ENCODE data around the gene SEC61B.

GRCh38 chr9:99180662-99181061, 41.4 kb upstream of the SEC61B start:
- no peak for TF ChIP-seq ZNF274 (IDR thresholded peaks at IDR 0.05; ENCODE audit: low read depth, low read length)
- TF ChIP-seq ZFX (IDR thresholded peaks at IDR 0.05): no peak
- no peak for TF ChIP-seq POLR2A (IDR thresholded peaks at IDR 0.05; ENCODE audit: borderline replicate concordance, extremely low read depth, insufficient read depth, insufficient read length)
- TF ChIP-seq YY1 (IDR thresholded peaks at IDR 0.05; ENCODE audit: extremely low read depth, insufficient replicate concordance, low read depth, low read length): no peak
- no peak for TF ChIP-seq REST (IDR thresholded peaks at IDR 0.05; ENCODE audit: low read depth)
- TF ChIP-seq RAD21 (IDR thresholded peaks at IDR 0.05; ENCODE audit: low read depth): no peak
- no peak for TF ChIP-seq CTCF (IDR thresholded peaks at IDR 0.05 in 2 of 3, conservative IDR thresholded peaks at IDR 0.05 in 1 of 3; ENCODE audit: borderline replicate concordance in 1 of 3, insufficient read depth in 1 of 3, low read depth in 2 of 3, low read length in 2 of 3)
- TF ChIP-seq ZBTB33 (IDR thresholded peaks at IDR 0.05; ENCODE audit: extremely low read depth, insufficient replicate concordance, low read length): no peak
- no peak for TF ChIP-seq SIN3A (IDR thresholded peaks at IDR 0.05; ENCODE audit: low read depth)
- no peak for TF ChIP-seq EZH2phosphoT487 (IDR thresholded peaks at IDR 0.05; ENCODE audit: borderline replicate concordance)
- no peak for TF ChIP-seq EGR1 (IDR thresholded peaks at IDR 0.05; ENCODE audit: low read depth)
- no peak for TF ChIP-seq CEBPB (IDR thresholded peaks at IDR 0.05; ENCODE audit: low read depth)
